GM18507 (cell line): ENCODE results near the gene TESK1.

Source experiments
- DNase-seq: peaks from one replicate; pipeline ENCODE4 v3.0.0; 2011; ENCODE audit warnings: low read depth; ENCODE audit not compliant: insufficient read length; ENCODE audit errors: extremely low spot score
- FAIRE-seq: peaks from 2 replicates; lab custom pipeline; 2011; peaks lifted over from hg19 to GRCh38; lab: Jason Lieb, UNC

TESK1 gene

DNA sequence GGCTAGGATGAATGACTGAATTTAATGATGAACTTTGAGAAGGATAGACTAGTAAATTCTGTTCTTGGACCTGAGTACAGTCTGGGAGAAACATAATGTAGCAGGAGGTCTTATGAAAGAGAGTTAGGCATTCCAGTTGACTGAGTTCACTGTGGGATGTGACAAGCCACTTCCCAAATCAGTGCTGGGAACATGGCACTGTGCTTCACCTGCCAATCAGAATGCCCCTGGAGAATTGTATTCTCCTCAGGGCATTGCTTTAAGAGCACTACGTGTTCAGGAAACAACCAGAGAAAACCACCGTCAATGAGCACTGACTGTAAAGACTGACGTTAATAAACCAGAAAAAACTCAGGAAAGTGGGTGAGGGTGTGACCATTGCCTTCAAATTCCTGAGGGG, 54.3 kb downstream of the TESK1 start:
- FAIRE-seq (no peak), DNase-seq (no peak)
